NCI-H82 treated with DMSO at 0.1 percent for 48 hours (cell line): ENCODE measurements around the gene HGF.
"Not testable (repeated sequence)": the region's sequence is repeated elsewhere in the genome, so short reads cannot be mapped to it uniquely, and the experiment has no call there.

Experiments used
- DNase-seq: peaks from one replicate; lab custom pipeline; 2025; ENCODE audit not compliant: unreplicated experiment; lab: John Stamatoyannopoulos, UW

Gene HGF

DNA sequence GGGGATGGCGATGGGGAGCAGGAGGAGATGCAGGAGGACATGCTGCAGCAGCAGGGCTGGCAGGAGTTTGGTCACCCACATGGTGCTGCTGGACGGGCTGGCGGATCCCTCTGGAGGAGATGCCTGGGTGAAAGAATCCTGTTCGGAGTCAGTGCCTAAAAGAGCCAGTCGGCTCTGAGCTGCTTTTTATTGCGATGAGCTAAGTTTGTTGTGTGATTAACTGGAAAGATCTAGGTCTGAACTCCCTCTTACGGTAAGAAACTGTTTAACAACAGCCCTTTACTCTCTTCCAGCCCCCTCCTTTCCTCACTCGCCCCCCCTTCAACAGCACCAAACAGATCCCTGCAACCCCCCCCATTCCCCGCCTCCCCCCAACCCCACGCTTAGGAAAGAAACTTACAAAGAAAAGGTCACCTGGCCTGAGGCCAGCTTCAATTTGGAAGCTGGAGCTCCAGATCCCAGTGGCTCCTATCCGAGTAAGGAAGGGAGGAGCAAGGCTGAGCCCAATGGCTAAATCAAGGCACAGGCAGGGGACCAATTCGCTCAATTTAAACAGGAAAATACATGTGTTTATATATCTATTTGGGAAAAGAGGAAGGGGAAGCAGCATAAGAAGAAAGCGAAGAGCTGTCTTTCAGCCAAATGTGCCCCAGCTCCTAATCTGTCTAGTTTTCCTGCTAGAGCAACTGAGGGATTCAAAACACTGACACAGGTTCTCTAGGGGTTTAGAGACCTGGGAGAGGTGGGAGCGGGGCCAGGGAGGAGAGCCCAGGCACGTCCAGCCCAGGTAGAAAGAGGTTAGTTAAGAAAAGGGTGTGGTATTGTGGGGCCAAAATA, at the start of gene HGF:
Gene HGF (minus strand): TSS at position 157 of the 837 bp plus-strand sequence. CDS start 76 bp downstream, at position 81.
- DNase-seq, result no peak

DNA sequence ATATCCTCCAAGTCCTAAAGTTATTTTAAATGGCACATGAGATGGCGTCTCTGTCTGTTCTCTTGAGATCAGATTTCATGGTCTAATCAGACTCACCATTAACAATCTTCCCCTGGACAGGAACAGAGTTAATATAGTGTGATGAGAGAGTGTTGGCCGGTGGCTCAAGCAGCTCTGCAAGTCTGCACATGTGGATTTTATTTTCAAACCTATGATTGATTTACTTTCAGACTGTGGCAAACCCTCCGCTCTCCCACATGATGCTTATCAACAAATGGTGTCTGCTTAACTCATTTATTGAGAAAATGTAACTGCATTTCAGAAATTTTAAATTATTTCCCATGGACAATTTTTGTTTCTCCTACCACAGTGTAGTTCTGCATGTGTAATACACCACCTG, 46.5 kb upstream of the HGF start:
- no peak for DNase-seq

DNA sequence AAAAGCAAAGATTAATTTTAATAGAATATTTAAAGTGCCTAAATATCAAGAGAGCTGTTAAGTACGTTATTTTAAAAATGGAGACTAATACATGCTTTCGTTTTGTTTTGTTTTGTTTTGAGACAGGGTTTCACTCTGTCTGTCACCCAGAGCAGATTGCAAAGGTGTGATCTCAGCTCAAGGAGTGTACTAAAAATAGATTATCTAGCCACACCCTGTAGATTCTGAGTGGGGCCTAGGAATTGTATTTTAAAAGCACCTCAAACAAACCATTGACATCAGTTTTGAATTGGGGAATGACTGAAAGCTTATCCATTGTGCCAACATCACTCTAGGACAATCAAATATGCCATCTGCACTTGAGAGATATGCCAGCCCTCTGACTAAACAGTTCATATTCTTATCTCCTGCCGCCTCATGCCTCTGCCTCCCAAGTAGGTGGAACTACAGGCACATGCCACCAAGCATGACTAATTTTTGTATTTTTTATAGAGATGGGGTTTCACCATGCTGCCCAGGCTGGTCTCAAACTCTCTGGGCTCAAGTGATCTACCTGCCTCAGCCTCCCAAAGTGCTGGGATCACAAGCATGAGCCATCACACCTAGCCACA, 43.1 kb upstream of the HGF start:
- not testable (repeated sequence) for DNase-seq

DNA sequence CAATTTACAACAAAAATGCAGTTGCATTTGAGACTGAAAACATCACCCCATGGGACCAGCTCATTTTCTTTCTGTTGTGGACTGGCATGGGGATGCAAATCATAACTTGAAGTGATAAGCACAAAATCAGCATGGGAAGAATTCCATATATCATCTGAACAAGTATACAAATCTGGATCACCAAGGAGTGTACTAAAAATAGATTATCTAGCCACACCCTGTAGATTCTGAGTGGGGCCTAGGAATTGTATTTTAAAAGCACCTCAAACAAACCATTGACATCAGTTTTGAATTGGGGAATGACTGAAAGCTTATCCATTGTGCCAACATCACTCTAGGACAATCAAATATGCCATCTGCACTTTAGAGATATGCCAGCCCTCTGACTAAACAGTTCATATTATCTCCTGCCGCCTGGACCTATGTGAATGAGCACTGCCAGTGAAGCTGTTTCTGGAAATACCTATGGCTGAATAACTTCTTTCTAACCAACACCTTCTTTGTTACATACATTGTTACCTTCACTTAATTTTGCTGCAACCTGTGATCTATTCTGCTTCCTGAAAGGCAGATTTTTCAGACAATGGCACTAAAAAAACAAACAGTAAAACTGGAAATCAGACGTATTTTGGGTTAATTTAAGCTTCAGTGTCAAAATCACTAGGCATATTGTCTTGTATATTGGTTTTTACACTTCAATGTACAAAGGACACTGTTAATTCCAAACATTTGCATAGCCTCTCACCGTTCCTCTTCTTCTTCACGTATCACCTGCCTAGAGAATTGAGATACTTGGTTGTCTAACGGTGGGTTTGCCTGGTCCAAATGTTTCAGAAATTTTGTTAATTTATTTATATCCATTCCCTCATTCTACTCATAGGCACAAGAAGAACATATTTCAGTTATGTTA, 42.4 kb upstream of the HGF start:
- DNase-seq, result no peak

DNA sequence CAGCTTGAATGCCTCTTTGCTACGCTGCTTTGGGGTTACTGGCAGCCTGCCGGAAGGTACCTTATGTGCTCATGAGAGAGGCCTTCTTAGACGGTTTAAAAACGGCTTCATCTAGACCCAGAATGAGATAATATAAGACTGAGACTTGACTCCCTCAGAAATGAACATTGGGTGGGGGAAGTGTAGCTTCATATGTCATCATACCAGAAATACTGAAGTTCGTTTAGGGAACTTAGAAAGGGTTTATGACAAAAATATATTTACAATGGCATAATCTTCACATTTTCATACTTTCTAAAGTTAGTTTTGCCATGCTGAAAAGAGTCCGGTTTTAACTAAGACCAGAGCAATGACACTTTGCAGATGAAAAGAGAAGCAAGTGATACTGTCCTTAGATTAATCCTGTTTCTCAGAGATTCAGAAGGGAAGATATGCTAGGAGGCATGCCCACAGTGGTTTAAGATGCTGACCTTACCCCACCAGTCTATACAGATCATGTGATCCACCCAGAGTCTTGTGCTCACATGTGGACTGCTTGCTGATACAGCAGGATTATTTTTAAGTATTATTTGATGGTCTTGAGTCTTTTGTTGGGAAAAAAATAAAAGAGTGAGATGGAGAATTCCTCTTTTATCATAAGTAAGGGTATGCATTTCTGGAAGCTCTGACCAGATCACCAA, 40.8 kb upstream of the HGF start:
- DNase-seq, result no peak

DNA sequence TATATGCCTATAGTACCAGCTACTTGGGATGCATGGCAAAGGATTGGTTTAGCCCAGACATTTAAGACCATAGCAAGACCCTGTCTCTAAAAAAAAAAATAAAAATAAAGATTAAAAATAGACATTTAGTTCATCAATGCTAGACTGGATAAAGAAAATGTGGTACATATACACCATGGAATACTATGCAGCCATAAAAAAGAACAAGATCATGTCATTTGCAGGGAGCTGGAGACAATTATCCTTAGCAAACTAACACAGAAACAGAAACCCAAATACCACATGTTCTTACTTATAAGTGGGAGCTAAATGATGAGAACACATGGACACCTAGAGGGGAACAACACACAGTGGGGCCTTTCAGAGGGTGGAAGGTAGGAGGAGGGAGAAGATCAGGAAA, 38.5 kb upstream of the HGF start:
- not testable (repeated sequence) for DNase-seq

DNA sequence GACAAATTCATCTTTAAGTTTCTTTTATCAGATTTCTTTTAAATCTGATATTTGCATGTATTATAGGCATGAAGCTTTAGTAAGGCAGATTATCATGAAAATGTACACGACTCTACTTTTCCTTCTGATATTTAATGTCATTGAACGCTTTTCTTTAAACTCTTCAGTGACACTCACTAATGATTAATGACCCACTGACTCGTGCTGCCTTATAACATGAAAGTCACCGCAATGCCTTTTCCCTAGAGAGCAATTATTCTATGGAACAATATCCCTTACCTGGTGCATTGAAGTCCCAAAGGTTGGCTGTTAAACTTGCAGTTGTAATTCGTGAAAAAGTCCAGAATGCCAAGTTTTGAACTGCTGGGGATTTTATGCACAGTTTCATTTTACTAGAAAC, 33.4 kb upstream of the HGF start:
- no peak for DNase-seq

DNA sequence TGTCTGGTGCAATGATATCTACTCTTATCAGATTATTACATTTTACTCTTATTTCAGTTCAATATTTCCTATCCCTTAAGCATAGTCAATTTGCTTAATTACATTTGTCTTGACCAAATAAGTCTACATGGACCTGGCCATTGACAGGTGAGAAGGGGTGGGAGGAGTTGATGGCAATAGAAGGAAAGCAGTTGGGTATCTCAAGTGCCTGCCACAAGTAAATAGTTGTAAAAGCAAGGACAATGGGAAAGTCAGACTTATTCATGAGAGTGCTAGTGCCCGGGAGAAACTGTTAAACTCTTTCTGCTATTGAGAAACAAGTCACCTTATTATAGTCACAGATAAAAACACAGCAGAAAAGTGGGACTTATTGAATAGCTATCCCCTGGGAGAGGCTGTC, 32.4 kb upstream of the HGF start:
- DNase-seq, result no peak

DNA sequence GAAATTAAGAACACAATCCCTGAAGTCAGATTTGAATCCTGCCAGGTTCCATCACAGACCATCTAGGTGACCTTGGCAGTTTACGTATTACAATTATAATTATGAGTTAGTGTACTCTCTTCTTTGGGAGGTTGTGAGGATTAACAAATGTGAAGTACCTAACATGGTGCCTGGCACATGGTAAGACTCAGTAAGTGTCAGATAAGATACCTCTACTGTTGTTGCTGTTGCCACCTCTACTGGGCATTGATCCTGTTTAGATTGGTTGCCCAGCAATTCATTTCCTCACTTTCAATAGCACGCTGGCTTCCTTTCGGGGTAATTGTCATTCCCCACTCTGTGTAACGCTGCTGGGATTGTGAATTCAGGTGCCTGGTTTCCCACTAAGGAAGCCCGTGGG, 31.7 kb upstream of the HGF start:
- no peak for DNase-seq

DNA sequence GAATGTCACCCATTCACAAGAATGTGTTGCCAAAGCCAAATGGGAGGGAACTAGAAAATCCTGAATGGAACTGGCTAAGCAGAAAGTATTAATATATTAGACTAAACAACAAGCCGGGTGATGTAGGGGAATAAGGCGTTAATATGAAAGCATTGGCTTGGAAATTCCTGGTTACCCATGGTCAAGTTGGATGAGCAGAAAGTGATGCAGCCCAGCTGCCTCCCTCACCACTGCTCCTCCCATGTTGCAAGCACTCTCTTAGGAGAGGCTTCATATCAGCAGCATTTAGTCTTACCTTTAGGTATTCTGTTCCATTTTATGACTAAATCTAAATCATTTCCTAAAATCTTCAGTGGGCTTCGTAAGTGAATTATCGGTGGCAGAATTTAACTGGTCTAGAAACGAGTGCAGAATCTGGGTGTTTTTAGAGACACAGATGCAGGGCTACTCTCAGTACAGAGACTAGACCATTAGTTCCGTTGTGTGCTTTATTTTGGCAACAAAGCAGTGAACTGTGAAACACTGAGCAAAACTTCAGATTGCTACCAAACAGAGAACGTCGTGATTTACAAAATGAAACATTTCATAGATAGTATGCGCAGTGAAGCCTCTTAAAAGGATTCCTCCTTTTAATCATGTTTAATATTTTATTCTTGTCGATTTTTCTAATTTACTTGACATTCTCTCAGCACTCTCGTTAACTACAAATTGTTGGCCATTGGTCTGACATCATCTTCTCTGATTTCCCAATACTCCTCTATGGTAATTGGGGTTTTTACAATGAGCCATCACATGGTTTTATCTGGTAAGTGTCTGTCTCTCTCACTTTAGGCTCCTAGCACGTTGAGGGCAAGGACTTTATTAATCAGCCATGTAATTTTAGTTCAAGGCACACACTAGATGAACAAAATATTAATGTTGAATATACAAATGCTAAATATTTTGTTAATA, 22.0 kb upstream of the HGF start:
- no peak for DNase-seq

DNA sequence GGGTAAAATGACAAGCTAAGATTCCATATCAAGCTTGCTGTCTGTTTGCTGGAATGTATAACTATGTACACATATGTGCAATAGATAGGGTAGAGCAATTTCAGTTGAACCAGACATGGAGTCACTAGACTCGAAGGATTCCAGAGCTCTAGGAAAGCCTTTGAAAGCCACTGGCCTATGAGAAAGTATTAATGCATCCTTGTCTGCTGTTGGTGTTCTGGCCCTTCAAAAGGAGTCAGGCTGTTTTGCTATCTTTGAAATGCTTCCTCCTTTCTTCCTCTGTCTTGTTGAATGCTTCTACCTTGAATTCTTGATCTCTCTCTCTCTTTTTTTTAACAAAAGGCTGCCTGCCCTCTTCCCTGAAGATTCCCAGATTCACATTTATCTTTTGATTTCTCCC, 20.8 kb upstream of the HGF start:
- DNase-seq, result no peak

DNA sequence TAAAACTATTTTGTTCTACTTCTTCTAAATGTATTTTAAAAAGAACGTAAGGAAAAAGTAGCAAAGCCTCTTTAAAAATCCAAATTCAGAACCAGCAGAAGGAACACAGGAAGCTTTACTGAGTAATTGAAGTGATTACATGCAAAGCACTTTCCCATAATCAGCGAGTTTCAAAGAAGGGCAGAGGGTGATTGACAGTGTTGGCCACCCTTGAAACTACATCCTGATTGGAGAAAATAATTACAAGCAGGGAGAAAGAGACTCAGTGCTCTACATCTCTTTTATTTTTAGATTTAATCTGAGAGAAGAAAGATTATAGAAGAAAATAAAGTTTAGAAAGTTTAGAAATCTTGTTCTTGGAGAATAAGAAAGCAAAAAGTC, 20.3 kb upstream of the HGF start:
- no peak for DNase-seq

DNA sequence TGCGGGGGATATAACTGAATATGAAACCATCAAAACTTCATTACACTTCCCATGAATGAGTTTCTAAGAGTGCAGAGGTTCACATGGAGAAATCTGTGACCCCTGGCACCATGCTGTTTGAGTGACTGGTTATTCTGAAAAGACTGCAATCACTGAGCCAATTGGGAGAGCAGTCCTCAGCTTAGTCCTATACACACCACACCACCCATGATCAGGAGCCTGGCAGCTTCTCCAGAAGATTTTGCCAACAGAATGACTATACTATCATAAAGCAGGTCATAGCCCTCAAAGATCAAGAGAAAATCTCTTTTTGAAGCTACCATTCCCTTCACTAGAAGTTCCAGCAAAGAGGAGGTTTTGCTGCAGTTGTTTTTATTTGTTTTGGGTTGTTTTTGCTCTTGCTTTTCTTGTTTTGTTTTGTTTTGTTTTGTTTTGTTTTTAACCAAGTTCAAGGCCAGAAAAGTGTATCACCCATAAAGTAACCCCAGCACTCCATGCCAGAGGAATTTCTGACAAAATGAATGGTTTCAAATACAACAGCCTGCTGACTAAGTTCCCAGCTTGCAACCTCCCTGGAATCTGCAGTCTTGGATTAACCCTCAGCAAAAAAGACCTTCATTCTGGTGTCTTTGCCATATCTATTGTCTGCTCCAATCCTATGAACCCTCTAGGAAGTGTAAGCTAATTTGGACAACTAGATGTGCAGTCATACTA, 19.7 kb upstream of the HGF start:
- no peak for DNase-seq

DNA sequence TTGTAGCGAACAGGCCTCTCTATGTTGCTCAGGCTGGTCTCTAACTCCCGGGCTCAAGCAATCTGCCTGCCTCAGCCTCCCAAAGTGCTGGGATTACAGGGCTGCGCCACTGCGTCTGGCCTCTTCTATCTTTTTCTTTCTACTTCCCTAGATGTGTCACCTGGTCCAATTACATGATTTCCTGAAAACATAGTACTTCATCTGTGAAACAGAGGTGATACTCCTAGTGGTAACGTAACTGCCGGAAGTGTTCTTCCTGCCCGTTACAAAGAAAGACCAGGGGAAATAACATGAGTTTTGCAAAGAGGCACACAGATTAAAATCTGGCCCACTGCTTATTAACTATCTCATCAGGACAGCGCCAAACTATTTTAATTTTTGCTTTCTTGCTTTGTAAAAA, 18.4 kb upstream of the HGF start:
- no peak for DNase-seq

DNA sequence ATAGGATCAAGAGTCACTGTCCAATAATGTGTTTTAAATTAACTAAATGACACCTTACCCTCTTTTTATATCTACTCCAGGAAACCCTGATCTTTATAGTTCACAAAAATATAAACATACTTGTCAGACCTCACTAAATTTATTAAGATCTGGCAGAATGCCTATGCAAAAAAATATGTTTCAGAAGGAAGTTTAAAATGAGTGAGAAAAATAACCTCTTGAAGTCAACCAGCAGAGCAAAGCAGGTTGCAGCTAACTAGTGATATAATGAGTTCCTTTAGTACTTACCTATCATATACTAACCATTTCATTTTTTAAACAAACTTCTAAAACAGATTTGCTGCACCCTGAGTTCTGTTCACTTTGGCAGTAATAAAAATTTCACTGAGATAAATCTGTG, 14.0 kb upstream of the HGF start:
- no peak for DNase-seq

DNA sequence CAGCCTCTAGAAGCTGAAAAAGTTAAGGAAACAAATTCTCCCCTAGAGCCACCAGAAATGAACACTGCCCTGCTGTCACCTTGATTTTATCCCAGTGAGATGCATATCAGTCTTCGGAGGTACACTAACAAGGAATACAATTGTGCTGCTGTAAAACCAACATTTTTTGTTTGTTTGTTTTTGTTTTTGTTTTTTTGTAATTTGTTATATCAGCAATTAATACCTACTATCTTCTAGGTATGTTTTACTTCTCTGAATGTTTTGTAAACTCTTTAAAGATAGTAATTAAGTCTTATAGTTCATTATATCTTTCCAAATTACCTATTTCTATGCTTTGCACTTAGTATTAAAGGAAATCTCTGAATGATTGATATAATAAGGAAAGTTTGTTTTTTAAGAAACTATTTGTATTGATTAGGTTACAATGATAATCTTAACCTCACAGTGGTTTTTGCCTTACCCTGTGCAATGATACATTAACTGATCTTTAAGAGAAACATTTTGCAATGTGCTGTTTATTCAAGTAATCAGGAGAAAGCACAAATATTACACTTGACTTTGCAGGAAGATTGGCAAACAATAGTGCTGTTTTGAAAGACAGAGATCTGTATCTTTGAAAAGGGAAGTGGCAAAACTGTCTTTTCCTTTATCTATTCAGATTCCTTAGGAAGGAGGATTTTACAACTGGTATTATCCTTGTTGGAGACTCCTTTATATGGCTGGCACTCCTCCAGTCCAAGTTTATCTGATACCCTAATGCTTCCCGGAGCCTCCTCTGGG, 11.3 kb upstream of the HGF start:
- no peak for DNase-seq

DNA sequence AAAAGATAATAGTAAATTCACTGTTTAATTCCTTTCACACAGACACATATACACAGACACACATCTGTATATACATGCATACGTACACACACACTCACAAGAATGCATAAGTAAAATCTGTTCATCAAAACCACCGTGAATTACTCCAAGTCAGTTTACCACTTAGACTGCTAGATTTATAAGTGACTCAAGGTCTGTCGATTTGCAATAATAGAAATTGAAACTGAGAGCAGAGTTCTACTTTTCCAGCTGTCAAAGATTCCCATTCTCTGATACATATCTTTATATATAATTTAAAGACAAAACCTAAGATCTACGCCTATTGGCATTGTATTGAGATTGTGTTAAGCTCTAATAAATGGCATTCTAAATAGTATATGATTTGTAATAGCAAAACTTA, 9.9 kb upstream of the HGF start:
- no peak for DNase-seq

DNA sequence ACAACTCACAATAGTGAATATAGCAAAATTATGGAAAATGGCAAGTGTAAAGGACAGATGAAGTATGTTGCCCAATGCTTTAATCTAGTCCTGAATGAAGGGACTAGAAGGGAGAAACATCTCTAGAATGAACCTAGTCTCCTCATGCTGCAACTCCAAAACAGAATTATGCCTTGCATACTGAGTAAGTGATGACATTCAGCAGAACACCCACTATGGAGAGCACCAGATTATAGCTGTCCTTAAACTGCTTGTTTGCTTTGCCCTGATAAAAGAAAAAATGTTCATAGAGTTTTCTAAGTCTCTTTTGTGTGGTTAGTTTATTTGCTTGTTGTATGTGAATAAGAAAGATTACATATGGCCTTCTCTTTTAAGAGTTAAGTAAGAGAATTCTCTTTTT, 7.8 kb upstream of the HGF start:
- DNase-seq, result no peak
